GM12872 (cell line): ENCODE measurements around the gene HAP1.

Experiments used
- CTCF ChIP-seq: IDR thresholded peaks from 3 replicates; pipeline ENCODE4 v1.5.1; 2011; ENCODE audit warnings: low read depth, mild to moderate bottlenecking, low read length, moderate library complexity; ENCODE audit not compliant: insufficient read depth

The HAP1 gene

GRCh38 chr17:41769346-41769862 lies 35.0 kb upstream of the HAP1 start:
- no peak for TF ChIP-seq CTCF

- TF ChIP-seq CTCF, result no peak
These were observed 34.3 kb upstream of the HAP1 start for GRCh38 chr17:41768682-41769288.

- TF ChIP-seq CTCF, result no peak
These were observed 33.0 kb upstream of the HAP1 start for GRCh38 chr17:41767324-41768042.

- no peak for TF ChIP-seq CTCF
These were observed 31.7 kb upstream of the HAP1 start for GRCh38 chr17:41766135-41766534.

DNA sequence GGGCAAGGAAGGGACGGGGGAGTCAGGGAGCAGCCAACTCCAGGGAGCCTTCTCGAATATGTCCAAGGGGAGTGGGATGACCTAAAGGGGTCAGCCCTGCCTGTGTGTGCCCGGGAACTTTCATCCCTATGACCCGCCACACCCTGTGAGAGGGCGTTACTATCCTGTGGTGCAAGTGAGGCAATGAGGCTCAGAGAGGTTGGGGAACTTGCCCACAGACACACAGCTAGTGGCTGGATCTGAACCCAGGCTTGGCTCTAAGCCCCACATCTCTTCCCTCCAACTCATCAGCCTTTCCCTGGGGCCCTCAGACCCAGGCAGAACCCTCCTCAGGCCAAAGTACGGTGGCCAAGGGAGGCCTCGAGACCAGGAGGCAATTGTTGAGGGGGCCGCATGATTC lies 28.9 kb upstream of the HAP1 start:
- no peak for TF ChIP-seq CTCF

DNA sequence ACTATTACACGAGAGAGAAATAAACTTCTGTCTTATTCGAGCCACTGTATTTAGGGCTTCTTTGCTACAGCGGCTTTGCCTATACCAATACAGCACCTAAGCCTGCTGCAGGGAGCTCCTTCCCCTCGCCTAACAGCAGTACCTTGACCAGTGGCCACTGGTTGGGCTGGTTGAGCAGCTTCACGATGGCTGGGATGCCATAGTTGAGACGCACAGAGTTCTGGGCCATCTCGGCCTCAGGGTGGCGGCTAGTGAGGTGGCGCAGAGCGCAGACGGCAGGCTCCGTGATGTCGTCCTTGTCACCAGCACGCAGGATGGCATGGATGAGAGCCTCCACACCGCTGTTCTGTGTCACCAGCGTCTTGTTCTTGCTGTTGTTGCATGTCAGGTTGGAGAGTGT lies 28.4 kb upstream of the HAP1 start:
- no peak for TF ChIP-seq CTCF

GRCh38 chr17:41762391-41762790 lies 27.9 kb upstream of the HAP1 start:
- TF ChIP-seq CTCF, result no peak
